ENCODE data around the gene OMG.
A peak's percentile ranks its signal among the peaks of the same experiment; 100 is the strongest.
"Not testable (repeated sequence)": the region's sequence is repeated elsewhere in the genome, so short reads cannot be mapped to it uniquely, and the experiment has no call there.

OMG gene

DNA sequence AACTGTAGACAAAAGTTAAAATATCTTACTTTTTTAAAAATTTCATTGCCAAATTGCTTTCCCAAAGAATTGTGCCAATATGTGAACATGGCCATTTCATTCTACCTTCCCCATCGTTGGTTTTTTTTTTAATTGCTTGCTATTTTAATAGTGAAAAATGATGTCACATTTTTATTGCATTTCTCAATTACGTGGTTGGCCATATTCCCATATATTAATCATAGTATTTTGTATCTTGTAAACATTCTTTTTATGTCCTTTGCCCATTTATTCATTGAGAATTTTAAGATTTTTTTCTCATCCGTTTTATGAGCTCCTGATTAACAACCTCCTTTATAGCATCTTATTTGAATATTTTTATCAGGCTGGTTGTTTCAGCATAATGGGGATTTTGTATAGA lies 7.2 kb downstream of the OMG start:
- H3K4me1 Mint-ChIP-seq: peaks cover 30% of the 10 kb centered on the region
- peaks cover 3% of the 10 kb centered on the region for H3K36me3 Mint-ChIP-seq
- no peak overlapping the region for H3K27ac Mint-ChIP-seq
- H3K27me3 Mint-ChIP-seq: no peaks in the 10 kb centered on the region
- no peaks in the 10 kb centered on the region for H3K9me3 Mint-ChIP-seq
- H3K4me3 Mint-ChIP-seq: no peak overlapping the region

DNA sequence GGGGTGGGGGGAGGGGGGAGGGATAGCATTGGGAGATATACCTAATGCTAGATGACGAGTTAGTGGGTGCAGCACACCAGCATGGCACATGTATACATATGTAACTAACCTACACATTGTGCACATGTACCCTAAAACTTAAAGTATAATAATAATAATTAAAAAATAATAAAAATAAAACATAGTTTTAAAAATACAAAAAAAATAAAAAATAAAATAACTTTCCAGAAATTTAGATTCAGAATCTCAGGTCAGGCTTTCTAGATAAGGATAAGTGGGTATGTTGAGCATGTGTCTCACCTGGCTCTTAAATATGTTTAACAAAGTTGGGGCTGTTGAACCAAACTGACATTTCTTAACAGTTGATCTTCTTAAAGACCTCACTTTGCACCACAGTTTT lies 9.1 kb downstream of the OMG start:
- not testable (repeated sequence) for H3K9me3 Mint-ChIP-seq, H3K27ac Mint-ChIP-seq, H3K4me3 Mint-ChIP-seq, H3K36me3 Mint-ChIP-seq, H3K27me3 Mint-ChIP-seq
- peaks cover 30% of the 10 kb centered on the region for H3K4me1 Mint-ChIP-seq

DNA sequence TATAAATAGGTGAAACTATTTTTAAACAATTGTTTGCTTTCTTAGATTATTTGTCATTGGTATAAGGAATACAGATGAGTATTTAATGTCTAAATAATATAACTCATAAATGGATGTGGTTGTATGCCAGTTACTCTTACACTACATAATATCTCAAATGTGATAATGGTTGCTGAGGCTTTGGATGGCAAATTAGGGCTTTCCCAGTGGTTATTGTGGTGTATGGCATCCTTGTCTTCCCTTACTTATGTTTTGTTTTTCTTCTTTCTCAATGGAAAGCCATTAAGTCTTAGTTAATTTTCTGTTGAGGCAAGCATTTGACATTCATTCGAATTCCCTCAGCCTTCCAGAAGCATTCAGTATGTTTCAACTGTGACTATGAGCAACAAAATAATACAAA lies 10.5 kb downstream of the OMG start:
- H3K9me3 Mint-ChIP-seq: no peaks in the 10 kb centered on the region
- H3K27ac Mint-ChIP-seq: no peak overlapping the region

DNA sequence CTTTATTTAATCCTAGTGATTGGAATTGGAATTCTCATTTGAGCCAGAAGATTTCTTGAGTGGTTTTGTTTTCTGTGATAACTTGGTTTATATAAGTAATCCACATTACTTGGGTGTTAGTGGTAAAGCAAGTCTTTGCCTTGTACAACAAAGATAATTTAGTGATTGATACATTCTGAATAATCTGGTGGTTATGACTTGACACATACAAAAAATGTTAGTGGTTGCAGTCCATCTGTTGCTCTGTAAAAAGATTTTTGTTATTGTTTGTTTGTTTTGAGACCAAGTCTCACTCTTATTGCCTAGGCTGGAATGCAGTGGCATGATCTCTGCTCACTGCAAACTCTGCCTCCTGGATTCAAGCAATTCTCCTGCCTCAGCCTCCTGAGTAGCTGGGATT lies 13.2 kb downstream of the OMG start:
- no peaks in the 10 kb centered on the region for H3K9me3 Mint-ChIP-seq
- peaks cover 3% of the 10 kb centered on the region for H3K36me3 Mint-ChIP-seq
- peaks cover 14% of the 10 kb centered on the region for H3K4me1 Mint-ChIP-seq
- H3K27me3 Mint-ChIP-seq: no peaks in the 10 kb centered on the region
- H3K27ac Mint-ChIP-seq: no peak overlapping the region
- no peak overlapping the region for H3K4me3 Mint-ChIP-seq

More for the DNA sequence above, 10.5 kb downstream of the OMG start:
- peaks cover 3% of the 10 kb centered on the region for H3K36me3 Mint-ChIP-seq
- no peak overlapping the region for H3K4me3 Mint-ChIP-seq
- H3K27me3 Mint-ChIP-seq: no peaks in the 10 kb centered on the region
- peaks cover 30% of the 10 kb centered on the region for H3K4me1 Mint-ChIP-seq

DNA sequence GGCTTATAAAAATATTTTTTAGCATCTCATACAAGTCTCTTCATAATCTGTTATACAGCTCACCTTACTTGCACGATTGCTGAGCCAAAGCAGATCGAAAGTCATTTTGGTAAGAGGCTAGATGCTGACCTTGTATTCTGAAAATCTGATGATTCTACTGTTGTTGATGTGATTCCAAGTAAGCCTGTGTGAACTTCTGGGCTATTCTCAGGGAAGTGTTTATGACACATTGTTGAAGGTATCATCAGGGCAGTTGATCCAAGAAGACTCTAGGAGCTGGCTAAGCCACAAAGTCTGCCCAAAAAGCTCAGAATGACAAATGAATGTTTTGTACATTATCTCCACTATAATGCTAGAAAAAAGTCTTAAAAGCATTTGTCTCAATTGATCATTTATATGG lies 16.0 kb downstream of the OMG start:
- Mint-ChIP-seq H3K4me3 (no peak overlapping the region), H3K4me1 (no peaks in the 10 kb centered on the region), H3K27me3 (no peaks in the 10 kb centered on the region), H3K36me3 (peaks cover 7% of the 10 kb centered on the region), H3K27ac (no peak overlapping the region), H3K9me3 (no peaks in the 10 kb centered on the region)

DNA sequence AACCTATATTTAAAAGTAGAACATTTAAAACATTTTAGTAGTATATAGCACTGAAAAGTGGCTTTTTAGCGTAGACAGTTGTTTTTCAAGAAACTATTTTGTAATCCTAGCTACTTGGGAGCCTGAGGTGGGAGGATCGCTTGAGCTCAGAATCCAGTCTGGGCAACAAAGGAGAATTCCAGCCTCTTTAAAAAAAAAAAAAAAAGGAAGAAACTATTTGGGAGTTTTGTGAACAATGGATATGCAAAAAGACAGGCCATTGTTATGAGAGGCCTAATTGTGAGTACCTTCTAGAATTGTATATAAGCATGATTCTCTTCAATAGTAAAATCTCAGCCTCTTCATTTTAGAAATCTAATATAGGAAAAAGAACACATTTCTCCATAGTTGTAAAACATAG lies 17.6 kb downstream of the OMG start:
- Mint-ChIP-seq H3K9me3 (no peaks in the 10 kb centered on the region), H3K27ac (no peak overlapping the region), H3K4me1 (no peaks in the 10 kb centered on the region), H3K4me3 (no peak overlapping the region), H3K36me3 (peaks cover 11% of the 10 kb centered on the region), H3K27me3 (no peaks in the 10 kb centered on the region)

DNA sequence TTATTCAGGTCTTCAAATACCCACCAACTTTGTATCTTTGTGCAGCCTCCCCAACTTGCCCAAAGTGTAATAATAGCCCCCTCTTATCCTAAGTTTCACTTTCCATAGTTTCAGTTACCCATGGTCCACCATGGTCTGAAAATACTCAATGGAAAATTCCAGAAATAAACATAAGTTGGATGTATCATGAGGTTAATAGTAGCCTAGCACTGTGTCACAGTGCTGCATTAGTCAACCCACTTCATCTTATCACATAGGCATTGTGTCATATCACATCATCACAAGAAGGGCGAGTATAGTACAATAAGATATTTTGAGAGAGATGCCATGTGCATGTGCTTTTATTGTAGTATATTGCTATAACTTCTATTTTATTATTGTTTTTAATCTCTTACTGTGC lies 21.9 kb downstream of the OMG start:
- H3K4me3 Mint-ChIP-seq: no peak overlapping the region
- H3K4me1 Mint-ChIP-seq: no peaks in the 10 kb centered on the region
- no peak overlapping the region for H3K27ac Mint-ChIP-seq
- no peaks in the 10 kb centered on the region for H3K27me3 Mint-ChIP-seq
- H3K36me3 Mint-ChIP-seq: peaks cover 15% of the 10 kb centered on the region
- no peaks in the 10 kb centered on the region for H3K9me3 Mint-ChIP-seq

DNA sequence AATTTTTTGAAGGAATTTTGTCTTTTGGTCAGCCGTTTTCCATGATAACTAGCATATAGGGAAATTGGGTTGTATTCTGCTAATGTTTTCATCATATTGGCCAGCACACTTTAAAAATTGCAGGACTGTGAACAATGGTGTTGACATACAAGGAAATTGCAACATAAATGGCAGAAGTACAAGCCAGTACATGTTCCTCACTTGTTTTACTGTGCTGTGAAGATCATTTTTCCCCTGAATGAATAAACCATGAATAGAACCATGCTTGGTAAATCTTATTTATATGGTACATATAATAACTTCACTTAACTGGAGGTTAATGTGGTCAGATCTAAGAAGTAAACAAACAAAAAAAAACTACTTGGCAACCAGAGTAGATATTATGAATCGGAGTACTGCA lies 22.8 kb downstream of the OMG start:
- no peak overlapping the region for H3K4me3 Mint-ChIP-seq
- no peaks in the 10 kb centered on the region for H3K9me3 Mint-ChIP-seq
- no peaks in the 10 kb centered on the region for H3K4me1 Mint-ChIP-seq
- H3K27me3 Mint-ChIP-seq: no peaks in the 10 kb centered on the region
- H3K36me3 Mint-ChIP-seq: peaks cover 14% of the 10 kb centered on the region
- H3K27ac Mint-ChIP-seq: no peak overlapping the region

DNA sequence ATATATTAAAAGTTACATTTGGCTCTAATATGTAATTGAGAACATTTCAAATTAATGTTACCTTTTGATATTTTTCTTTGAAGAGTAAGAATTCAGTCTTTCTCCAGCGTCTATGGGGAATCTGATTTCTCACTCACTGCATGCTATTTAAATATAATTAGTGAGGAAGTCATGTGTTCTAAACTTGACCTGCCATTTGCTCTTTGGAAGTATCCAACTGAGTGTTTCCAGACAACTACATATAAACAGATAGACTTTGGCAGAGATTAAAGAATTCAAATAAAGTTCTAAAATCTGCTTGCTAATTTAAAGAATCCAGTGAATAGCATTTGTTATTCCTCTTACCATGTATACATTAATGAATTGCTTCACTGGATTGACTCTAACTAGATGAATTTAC lies 23.5 kb downstream of the OMG start:
- no peaks in the 10 kb centered on the region for H3K9me3 Mint-ChIP-seq
- H3K4me1 Mint-ChIP-seq: no peaks in the 10 kb centered on the region
- H3K4me3 Mint-ChIP-seq: no peak overlapping the region
- H3K27me3 Mint-ChIP-seq: no peaks in the 10 kb centered on the region
- H3K27ac Mint-ChIP-seq: no peak overlapping the region
- peaks cover 17% of the 10 kb centered on the region for H3K36me3 Mint-ChIP-seq

DNA sequence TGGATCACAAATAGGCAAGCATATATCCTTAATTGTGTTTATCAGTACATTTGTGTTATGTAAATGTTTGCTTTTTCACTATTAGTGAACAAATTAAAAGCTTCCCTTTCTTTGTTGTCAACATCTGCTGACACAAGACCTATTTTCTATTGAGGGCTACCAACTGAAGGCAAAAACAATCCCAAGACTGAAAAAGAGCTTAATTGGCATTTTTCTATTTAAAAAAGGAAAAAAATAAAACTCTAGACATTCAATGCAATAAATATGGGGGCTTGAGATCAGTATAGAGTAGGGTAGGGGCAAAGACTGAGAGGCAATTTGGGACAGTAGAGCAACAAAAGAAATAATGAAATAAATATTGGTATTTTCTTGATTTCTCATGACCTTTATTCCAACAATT lies 24.2 kb downstream of the OMG start:
- Mint-ChIP-seq H3K9me3 (no peaks in the 10 kb centered on the region), H3K27me3 (no peaks in the 10 kb centered on the region), H3K27ac (no peak overlapping the region), H3K36me3 (peaks cover 17% of the 10 kb centered on the region), H3K4me1 (no peaks in the 10 kb centered on the region), H3K4me3 (no peak overlapping the region)

DNA sequence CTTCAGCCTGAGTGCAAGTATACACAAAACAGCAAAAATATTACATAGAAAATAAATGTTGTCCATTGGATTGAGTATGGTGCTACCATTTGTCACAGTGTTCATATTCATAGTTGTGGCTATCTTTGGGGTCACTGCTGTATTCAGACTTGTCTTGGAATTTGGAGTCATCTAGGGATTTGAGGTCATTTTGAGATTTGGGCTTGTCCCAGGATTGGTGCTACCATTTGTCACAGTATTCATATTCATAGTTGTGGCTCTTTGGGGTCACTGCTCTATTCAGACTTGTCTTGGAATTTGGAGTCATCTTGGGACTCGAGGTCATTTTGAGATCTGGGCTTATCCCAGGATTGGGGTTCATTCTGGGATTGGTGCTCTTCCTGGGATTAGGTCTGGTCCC lies 24.8 kb downstream of the OMG start:
- Mint-ChIP-seq H3K9me3 (no peaks in the 10 kb centered on the region), H3K27me3 (no peaks in the 10 kb centered on the region), H3K4me3 (no peak overlapping the region), H3K36me3 (peaks cover 17% of the 10 kb centered on the region), H3K4me1 (no peaks in the 10 kb centered on the region), H3K27ac (no peak overlapping the region)

DNA sequence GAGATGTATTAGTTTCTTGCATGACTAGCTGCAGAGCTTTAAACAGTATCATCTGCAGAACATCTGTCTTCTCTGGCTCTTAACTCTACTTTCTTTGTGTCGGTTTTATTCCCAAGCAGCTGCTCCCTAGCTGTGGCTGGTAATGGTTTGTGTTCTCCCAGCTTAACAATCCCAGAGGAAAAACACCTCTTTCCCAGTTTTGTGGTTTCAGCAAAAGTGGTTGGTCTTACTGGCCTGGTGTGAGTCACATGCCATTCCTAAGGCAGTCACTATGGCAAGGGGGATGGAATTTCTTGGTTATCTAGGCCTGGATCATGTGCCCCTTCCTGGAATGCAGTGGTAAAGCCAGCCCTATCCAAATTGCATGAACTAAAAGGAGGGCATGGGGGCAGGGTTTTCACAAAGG lies 27.5 kb downstream of the OMG start:
- Mint-ChIP-seq H3K36me3 (peaks cover 9% of the 10 kb centered on the region), H3K4me3 (no peak overlapping the region), H3K9me3 (no peaks in the 10 kb centered on the region), H3K27ac (no peak overlapping the region), H3K27me3 (no peaks in the 10 kb centered on the region), H3K4me1 (no peaks in the 10 kb centered on the region)

DNA sequence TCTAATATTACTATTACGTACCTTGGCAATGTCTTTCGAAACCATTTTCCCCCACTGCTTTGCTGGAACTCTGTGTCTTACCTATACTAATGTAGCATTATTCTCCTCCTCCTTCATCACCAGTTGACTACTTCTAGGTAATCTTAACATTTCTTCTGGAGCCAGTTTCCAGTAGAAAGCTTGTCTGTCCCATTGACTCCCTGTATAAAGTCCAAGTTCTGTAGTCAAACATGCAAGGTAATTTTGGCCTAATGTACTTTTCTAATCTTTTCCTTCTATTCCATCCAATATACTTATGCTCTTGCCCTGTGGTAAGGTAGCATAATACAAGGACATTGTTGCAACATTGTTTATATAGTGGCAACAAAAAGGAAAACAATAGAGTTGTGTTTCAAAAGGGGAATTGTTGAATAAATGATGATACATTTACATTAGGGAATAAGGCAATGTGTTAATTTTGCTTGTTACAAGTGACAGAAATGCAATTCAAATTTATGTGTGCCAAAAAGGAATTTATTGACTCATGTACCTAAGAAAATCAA lies 27.9 kb downstream of the OMG start:
- no peaks in the 10 kb centered on the region for H3K9me3 Mint-ChIP-seq
- peak overlapping the region; percentile 24 for H3K27ac Mint-ChIP-seq
- H3K36me3 Mint-ChIP-seq: peaks cover 8% of the 10 kb centered on the region
- H3K27me3 Mint-ChIP-seq: no peaks in the 10 kb centered on the region
- no peak overlapping the region for H3K4me3 Mint-ChIP-seq
- H3K4me1 Mint-ChIP-seq: no peaks in the 10 kb centered on the region

DNA sequence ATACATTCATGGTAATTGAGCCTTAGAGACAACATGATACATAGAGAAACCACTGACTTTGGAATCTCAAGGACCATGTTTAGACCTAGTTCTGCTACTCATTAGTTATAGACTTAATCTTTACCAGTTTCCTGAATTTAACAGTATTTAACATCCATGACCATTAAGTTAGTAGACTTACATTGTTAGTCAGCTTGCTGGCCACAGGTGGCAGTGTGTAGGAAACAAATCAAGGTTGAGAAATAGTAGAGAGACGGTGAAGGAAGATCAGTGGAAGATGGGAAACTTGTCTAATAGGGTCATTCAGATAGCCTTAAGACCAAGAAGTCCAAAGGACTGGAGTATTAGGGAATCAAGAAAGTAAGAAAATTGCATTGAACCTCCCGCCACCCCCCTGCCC lies 31.0 kb downstream of the OMG start:
- Mint-ChIP-seq H3K27ac (no peak overlapping the region), H3K9me3 (no peaks in the 10 kb centered on the region), H3K4me3 (no peak overlapping the region), H3K4me1 (no peaks in the 10 kb centered on the region), H3K27me3 (no peaks in the 10 kb centered on the region), H3K36me3 (peaks cover 6% of the 10 kb centered on the region)

DNA sequence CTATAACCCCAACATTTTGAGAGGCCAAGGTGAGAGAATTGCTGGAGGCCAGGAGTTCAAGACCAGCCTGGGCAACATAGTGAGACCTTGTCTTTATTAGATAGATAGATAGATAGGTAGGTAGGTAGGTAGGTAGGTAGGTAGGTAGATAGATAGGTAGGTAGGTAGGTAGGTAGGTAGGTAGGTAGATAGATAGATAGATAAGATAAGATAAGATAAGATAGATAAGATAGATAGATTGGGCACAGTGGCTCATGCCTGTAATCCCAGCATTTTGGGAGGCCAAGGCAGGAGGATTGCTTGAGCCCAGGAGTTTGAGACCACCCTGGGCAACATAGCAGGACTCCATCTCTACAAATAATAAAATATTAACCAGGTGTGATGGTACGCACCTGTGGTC lies 34.1 kb downstream of the OMG start:
- H3K4me3 Mint-ChIP-seq, H3K27ac Mint-ChIP-seq, H3K27me3 Mint-ChIP-seq, H3K4me1 Mint-ChIP-seq, H3K9me3 Mint-ChIP-seq, H3K36me3 Mint-ChIP-seq: not testable (repeated sequence)

DNA sequence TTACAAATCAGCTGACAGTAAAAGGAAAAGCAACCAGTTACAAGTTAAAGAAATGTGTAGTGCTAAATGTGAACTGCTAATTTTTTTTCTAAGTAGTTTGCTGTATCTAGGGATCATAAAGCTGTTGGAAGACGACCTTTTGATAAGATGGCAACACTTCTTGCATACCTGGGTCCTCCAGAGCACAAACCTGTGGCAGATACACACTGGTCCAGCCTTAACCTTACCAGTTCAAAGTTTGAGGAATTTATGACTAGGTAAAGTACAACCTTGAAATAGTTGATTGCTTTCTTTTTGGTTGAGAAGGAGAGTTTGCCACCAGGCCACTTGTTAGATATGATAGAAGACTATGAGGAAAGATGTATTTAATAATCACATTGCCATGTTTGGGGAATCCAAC lies 35.4 kb downstream of the OMG start:
- H3K27me3 Mint-ChIP-seq: no peaks in the 10 kb centered on the region
- no peak overlapping the region for H3K27ac Mint-ChIP-seq
- peaks cover 6% of the 10 kb centered on the region for H3K36me3 Mint-ChIP-seq
- no peaks in the 10 kb centered on the region for H3K9me3 Mint-ChIP-seq
- H3K4me1 Mint-ChIP-seq: no peaks in the 10 kb centered on the region
- H3K4me3 Mint-ChIP-seq: no peak overlapping the region

DNA sequence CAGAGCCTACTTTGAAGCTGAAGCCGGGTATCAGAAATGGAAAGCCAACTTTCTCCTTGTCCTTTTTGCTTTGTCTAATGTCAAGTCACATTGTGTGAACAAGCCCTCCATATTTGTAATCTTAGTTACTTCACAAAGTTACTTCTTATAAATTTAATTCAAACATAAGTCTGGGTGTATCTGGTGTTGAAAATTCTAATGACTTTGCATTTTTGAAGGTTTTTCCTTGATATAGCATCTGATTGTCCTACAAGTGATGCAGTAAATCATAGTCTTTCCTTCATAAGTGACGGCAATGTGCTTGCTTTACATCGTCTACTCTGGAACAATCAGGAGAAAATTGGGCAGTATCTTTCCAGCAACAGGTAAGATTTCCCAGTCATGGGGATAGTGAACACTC lies 36.9 kb downstream of the OMG start:
- no peak overlapping the region for H3K27ac Mint-ChIP-seq
- H3K36me3 Mint-ChIP-seq: peaks cover 6% of the 10 kb centered on the region
- no peaks in the 10 kb centered on the region for H3K27me3 Mint-ChIP-seq
- H3K4me1 Mint-ChIP-seq: no peaks in the 10 kb centered on the region
- no peak overlapping the region for H3K4me3 Mint-ChIP-seq
- no peaks in the 10 kb centered on the region for H3K9me3 Mint-ChIP-seq
